SK-N-SH treated with all-trans-retinoic acid at 6 μM for 48 hours (cell line): ENCODE data around the gene FGG.

ENCODE experiments used
- GLIS3 ChIP-seq: fragments of 250-450 bp; sonication (Bioruptor Pico); IDR thresholded peaks from 2 replicates; pipeline ENCODE4 v1.5.0; 2020; ENCODE audit warnings: mild to moderate bottlenecking, moderate library complexity
- ZC3H10 ChIP-seq: fragments of 250-450 bp; sonication (Bioruptor Pico); IDR thresholded peaks from 2 replicates; pipeline ENCODE4 v1.5.1; 2021; ENCODE audit warnings: mild to moderate bottlenecking, moderate library complexity

DNA sequence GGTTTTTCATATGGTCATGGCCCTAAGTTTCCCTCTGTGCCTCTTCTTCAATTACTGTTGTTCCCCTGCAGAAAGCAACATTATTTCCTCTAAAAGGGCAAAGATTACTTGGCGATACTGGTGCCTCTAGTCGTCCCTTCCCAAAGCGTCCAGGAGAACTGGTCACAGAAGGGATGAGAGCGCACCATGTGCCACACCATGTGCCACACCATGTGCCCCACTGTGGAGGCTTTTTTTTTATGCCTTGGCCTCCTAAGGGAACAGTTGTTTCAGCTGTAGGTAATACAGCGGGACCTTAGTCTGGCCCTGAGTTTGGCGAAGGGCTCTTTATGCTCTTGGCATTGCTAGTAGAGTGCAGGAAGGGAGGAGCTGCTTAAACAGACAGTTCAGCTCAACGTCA is 11.5 kb upstream of the FGG start:
- no peak for TF ChIP-seq ZC3H10 (CRISPR knock-in tag)
- no peak for TF ChIP-seq GLIS3
